Fibroblast of lung (primary cell): Measurements from ENCODE around the gene TMEM267.

Source experiments
- CTCF ChIP-seq, 2 donors: IDR thresholded peaks in 1 of 2; conservative IDR thresholded peaks in 1 of 2; 1 replicate in 1 of 2; 2 replicates in 1 of 2; pipeline ENCODE4 v1.5.1; 2011 to 2012; ENCODE audit warnings: low read length in 2 of 2, control low read depth in 1 of 2, inconsistent platforms in 1 of 2, low read depth in 1 of 2, mild to moderate bottlenecking in 1 of 2
- EZH2 ChIP-seq: IDR thresholded peaks from 2 replicates; pipeline ENCODE4 v1.5.1; 2012; ENCODE audit warnings: low read length, control low read depth, mild to moderate bottlenecking; ENCODE audit errors: missing control alignments

GRCh38 chr5:43514471-43514815, 30.8 kb upstream of the TMEM267 start:
- TF ChIP-seq CTCF (conservative IDR thresholded peaks at IDR 0.05 in 1 of 2, IDR thresholded peaks at IDR 0.05 in 1 of 2; ENCODE audit: low read depth in 1 of 2, low read length in 2 of 2): no peak
- no peak for TF ChIP-seq EZH2
